HG03025 (cell line): ENCODE measurements around the gene TRPM7.
"Not testable (repeated sequence)": the region's sequence is repeated elsewhere in the genome, so short reads cannot be mapped to it uniquely, and the experiment has no call there.

Source experiments
- ATAC-seq: cut with Tn5 transposase; IDR thresholded peaks from one replicate; pipeline ENCODE4 v1.9.1; 2021; ENCODE audit warnings: mild to moderate bottlenecking, moderate library complexity; ENCODE audit not compliant: unreplicated experiment, low FRiP score

TRPM7 gene

DNA sequence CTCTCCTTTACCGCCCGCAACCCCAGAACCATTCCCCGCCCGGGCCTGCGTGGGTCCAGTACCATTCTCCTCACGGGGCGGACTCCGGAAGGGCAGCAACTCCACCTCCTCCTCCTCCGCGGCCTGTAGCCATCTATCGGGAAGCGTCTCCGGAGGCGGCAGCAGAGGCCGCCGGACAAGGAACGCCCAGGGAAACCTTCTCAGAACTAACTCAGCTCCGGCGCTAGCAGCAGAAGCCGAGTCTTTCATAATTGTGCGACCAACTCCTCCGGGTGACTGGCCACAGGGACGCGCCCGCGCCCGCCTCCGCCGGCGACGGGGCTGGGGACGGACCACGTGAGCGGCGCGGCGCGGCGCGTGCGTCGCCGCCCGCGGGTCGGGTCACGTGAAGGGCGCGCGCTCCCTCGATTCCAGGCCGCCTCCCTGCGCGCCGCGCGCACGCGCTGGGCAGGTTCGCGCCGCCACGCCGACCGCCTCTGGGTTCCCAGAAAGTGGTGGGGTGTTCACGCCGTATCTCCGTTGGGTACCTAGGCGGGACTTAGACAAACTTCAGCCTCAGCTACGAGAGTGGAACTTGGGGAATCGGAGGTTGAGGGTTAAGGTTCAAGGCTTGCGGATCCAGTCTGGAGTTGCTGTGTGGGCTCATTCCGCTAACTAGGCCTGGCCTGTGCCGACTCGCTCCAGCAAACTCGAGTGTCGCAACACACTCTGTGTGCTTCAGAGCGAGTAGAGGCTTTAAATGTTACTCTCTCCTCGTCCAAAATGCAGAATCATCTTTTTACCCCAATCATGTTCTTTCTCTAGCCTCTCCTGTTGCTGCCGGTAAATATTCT lies at the start of gene TRPM7:
Gene TRPM7 (minus strand): TSS at position 329 of the 833 bp plus-strand sequence. CDS start 264 bp downstream, at position 65.
- ATAC-seq, result peak; percentile 85

GRCh38 chr15:50735156-50735555 lies 48.6 kb upstream of the TRPM7 start:
- ATAC-seq, result no peak

GRCh38 chr15:50726315-50726714 lies 39.7 kb upstream of the TRPM7 start:
- ATAC-seq, result no peak

GRCh38 chr15:50718700-50719125 lies 32.1 kb upstream of the TRPM7 start:
- no peak for ATAC-seq

DNA sequence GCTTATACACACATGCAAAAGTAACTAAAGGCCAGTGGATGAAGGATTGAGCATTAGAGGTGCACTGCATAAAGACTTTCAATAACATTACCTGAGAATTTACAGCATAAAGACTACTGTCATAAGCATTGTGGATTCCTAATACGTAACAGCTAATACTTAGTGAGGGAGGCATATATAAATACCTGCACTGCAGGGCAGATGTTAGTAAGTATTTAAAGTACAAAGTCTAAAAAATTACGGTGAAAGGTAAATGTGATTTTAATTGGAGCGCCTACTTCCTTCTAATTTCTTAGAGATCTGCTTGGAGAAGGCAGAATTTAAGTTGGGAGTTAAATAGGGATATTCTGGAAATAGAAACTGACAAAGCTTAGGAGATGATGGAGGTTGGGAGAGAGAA lies 25.4 kb upstream of the TRPM7 start:
- no peak for ATAC-seq

DNA sequence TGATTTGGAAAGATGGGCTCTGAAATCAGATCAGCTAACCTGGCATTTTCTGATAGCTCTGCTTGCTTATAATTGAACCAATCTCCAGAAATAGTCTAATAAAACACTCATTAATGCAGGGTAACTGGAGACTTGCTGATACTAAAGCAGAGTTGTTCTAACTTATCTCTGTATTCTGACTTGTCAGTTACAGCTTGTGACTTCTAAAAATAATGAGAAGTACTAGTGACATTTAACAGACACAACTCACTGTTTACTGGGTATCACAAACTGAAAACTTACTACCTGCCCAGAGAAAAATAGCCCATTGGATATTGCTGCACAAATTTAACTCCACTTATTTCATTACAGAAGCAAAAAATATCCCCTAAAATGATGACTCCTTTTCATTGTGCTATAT lies 24.0 kb upstream of the TRPM7 start:
- ATAC-seq, result no peak

DNA sequence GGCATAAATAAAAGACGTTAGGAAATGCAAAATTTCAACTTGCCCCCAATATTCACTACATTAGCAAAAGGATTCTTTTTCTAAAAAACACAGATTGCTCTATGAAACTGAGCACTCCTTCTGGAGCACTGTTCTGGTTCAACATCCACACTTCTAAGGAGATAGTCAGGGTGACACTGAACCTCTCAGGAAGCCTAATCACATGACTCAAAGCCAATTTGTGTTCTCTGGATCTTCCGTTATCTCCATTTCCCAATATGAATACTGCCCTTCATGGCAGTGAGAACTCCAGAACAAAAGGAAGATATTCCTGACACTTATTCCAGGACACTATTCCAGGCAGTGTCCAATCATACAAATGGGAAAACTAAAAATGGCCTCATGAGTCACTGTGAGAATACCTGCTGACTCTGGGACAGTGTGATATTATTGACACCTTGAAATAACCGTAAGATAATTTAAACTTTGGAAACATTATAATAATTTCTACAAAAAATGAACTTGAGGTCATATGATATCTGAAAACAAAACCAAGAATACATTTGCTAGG lies 21.4 kb upstream of the TRPM7 start:
- no peak for ATAC-seq

DNA sequence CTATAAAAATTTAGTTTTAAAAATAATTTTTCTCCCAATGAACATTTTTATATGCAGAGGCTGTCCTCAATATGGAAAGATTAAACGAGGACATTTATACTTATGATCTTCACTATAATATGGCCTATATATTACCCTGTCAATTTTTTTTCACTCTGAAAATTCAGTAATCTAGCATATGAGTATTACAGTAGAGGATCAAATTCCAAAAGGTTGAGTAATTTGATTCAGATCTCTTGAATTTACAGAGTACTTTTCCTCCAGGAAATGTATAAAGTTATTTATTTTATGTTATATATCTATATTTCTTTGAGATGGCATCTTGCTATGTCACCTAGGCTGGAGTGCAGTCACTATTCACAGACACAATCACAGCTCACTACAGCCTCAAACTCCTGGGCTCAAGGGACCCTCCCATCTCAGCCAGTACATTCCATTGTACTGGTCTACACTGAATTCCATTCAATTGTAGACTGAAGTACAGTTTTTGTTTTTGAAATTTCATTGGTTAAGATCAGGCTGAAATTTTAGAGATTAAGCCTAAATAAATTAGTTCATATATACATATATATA lies 16.3 kb upstream of the TRPM7 start:
- ATAC-seq, result no peak

DNA sequence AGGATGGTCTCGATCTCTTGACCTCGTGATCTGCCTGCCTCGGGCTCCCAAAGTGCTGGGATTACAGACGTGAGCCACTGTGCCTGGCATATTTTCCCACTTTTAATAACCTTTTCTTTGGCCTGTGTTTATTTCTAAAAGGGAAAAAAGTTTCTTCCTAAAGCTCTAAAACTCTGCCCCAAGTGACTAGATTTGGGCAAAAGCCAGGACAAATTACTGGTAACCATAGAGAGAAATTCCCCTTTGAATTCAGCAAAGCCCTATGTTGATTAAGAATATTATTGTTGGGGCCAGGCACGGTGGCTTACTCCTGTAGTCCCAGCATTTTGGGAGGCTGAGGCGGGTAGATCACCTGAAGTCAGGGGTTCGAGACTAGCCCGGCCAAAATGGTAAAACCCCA lies 11.5 kb upstream of the TRPM7 start:
- ATAC-seq, result no peak

DNA sequence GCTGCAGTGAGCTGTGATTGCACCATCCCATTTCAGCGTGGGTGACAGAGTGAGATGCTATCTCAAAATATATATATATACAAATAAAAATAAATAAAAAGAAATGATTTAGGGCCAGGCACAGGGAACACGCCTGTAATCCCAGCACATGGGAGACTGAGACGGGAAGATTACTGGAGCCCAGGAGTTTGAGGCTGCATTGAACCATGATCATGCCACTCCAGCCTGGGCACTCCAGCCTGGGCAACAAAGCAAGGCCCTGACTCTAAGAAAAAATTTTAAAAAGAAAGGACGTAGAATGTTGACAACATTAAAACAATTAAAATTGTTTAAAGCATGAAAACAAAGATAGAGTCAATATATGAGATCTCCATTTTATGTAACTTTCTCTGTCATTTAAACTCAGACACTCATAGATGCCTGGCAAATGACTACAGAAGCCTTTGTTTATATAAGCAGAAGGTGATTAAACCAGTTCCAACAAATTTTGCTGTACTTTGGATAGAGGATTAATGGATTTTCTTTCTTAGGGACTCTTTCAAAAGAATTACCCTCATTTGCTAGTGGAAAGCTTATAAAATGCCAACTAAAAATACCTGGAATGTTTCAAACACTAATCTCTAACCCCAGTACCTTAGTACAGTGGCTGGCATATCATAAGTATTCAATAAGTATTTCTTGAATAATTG lies 10.7 kb upstream of the TRPM7 start:
- ATAC-seq, result no peak

GRCh38 chr15:50694634-50695165 lies 8.1 kb upstream of the TRPM7 start:
- not testable (repeated sequence) for ATAC-seq

DNA sequence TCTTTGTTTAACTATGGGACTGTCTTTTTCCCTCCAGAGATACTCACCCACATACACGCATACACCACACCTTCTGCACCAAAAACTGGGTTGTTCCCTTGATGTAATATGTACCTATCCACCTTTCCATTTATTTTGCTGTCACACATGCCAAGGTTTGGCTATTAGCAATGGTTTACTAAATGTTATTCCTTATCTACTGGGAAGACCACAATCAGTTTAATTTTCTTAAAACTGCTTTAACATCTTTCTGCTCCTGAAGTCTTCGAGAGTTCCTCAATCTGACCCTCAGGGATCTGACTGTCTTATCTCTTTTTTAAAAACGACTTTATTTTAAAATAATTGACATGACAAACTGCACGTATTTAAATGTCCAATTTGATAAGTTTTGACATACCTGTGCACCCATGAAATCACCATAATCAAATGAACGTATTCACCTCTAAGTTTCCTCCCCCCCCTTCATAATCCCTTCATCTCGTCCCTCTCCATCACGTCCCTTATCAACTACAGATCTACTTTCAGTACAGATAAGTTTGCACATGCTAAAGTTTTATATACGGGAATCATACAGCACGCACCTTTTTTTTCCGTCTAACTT lies 805 bp upstream of the TRPM7 start:
- ATAC-seq, result no peak

DNA sequence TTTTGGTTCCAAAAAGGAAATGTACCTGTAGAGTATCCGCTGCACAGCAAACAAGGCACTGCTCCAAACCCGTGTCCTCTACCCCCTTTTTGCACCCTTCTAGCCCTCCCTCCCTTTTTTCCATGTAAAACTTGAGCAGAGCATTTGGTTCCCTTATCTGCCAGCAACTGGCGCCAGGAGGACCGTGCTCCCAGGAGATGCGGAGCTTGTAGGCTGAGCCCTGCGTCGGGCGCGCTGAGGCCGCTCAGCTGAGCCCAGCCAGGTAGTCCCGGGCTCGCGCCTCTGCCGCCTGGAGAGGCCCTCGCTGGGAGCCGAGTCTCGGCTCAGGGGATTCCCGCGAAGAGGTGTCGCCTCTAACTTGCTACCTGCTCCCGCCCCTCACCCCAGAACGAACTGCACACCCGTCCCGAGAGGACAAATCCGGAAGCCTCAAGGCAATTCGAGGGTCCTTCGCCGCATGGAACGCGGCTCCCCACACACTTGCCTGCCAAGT lies 575 bp downstream of the TRPM7 start:
- peak; percentile 46 for ATAC-seq

DNA sequence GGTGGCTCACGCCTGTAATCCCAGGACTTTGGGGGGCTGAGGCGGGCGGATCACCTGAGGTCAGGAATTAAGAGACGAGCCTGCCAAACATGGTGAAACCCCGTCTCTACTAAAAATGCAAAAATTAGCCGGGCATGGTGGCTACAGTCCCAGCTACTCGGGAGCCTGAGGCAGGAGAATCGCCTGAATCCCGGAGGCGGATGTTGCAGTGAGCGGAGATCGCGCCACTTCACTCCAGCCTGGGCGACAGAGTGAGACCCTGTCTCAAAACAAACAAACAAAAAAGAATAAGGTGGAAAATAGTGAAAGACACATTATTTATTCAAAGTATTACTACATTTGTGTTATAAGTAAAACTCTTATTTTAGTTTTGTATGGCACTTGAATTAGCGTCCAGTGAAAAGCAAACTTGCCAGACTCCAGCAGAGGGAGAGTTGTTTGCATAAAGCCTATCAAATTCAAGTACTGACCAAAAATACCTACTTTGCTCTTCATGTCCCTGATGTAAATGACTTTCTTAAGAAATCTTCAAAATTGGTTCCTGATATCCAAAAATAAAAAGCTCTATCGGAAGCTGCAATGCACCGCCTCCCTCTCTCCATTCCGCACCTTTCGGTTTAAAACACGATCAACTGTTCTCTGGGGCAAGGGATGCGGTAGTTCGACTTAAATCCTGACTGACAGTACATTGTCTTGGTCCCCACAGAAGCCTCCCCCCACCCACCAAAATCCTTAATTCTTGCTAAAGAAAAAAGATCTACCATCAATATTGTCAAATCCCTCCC lies 1.2 kb downstream of the TRPM7 start:
- no peak for ATAC-seq

DNA sequence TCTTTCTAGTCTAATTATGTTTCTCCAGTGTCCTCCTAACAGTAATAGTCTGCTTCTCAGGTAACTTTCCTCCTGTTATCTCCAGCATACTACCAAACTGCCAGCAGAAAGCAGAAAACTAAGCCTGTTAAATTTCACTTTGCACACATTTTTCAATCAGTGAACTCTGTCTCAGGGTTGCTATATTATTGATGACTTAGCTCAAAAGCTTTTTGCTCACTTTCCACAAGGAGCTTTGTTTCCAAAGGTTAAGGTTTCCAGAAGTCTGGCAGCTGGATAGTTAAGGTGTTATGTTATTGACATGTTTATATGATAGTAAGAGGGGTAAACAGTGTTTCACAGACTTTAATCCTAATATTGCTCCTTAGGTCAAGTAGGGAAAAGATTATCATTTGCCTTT lies 5.1 kb downstream of the TRPM7 start:
- ATAC-seq, result no peak

- ATAC-seq, result no peak
These were observed 9.7 kb downstream of the TRPM7 start for GRCh38 chr15:50676799-50677483.

GRCh38 chr15:50675535-50676144 lies 11.0 kb downstream of the TRPM7 start:
- ATAC-seq, result no peak

GRCh38 chr15:50670115-50670514 lies 16.5 kb downstream of the TRPM7 start:
- no peak for ATAC-seq

GRCh38 chr15:50669611-50670010 lies 17.0 kb downstream of the TRPM7 start:
- ATAC-seq, result no peak
